IPS DF 4.7 (cell line): ENCODE results near the gene DEFB118.
"Not testable (repeated sequence)": the region's sequence is repeated elsewhere in the genome, so short reads cannot be mapped to it uniquely, and the experiment has no call there.

ENCODE experiments used
- DNase-seq: peaks from one replicate; pipeline ENCODE4 v3.0.0-alpha.2; 2013; ENCODE audit warnings: low spot score; ENCODE audit errors: extremely low read depth

DEFB118 gene, protein sequence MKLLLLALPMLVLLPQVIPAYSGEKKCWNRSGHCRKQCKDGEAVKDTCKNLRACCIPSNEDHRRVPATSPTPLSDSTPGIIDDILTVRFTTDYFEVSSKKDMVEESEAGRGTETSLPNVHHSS

DNA sequence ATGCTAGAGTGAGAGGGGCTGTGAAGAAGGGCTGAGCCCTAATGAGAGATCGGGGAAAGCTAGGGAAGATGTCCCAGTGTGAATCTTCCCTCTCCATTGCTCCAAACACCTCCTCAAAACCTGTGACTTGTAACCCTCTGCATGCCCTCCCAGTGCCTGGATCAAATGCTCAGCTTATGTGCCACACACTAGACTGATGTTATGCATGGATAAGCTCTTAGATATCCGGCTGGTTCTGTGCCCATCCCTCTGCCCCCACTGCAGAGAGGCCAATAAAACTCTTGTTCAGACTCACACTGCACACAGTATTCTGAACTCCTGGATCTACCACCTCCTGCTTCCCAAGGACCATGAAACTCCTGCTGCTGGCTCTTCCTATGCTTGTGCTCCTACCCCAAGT is at the start of gene DEFB118:
Gene DEFB118, plus strand, starts transcription at position 301 of the 400 bp plus-strand sequence. Its CDS starts 50 bp downstream, at position 351.
- no peak for DNase-seq

DNA sequence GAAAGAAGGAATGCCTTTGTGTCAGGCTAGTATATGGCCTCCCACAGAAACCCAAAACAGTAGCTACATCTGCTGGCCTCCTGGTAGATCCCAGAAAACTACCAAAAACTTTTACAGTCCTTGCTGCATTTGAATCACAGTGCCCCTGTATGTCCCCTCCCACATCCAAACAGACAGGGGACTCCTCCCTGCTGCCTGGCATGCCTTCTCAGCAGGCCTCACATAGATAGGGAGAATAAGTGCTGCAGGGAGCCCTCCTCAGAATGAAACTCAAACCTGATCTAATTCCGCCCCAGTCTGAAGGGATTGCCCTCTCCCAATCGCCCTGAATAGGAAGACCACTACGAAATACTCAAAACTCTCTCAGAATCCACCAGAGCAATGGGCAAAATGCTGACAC is 45.9 kb upstream of the DEFB118 start:
- DNase-seq: no peak

DNA sequence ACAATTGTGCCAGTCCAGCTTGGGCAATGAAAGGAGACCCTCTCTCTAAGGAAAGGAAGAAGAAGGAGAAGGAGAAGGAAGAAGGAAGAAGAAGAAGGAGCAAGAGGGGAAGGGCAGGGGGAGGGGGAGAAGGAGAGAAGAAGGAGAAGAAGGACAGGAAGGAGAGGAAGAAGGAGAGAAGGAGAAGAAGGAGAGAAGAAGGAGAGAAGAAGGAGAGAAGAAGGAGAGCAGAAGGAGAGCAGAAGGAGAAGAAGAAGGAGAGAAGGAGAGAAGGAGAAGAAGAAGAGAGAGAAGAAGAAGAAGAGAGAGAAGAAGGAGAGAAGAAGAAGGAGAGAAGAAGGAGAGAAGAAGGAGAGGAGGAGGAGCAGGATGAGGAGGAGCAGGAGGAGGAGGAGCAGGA is 37.5 kb upstream of the DEFB118 start:
- no peak for DNase-seq

DNA sequence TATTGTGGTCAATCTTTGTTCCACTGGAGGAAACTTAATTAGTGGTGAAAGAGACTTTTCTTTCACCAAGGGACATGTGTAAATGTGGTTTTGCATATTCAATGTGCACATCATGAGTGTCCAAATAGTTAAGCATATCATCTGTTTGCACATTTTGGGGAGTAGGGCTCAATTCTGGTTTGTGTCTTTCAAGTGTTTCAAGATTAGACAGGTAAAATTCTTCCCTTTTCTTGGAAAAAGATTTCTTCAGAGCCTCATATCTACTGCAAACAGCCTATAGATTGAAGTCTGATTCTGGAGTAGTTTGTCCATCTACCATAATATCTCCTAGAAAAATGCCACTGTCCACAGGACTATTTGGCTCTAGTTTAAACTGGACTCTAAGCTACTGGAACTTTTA is 26.9 kb upstream of the DEFB118 start:
- no peak for DNase-seq

DNA sequence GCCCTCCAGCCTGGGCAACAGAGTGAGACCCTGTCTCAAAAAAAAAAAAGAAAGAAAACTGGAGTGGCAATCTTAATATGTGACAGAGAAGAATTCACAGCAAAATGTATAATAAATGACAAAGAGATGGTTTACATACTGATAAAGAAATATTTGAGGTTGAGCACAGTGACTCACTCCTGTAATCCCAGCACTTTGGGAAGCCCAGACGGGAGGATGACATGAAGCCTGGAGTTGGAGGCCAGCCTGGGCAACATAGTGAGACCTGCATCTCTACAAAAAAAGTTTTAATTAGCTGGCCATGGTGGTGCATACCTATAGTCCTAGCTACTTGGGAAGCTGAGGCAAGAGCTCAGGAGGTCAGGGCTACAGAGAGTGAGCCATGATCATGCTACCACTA is 12.4 kb upstream of the DEFB118 start:
- DNase-seq: no peak

DNA sequence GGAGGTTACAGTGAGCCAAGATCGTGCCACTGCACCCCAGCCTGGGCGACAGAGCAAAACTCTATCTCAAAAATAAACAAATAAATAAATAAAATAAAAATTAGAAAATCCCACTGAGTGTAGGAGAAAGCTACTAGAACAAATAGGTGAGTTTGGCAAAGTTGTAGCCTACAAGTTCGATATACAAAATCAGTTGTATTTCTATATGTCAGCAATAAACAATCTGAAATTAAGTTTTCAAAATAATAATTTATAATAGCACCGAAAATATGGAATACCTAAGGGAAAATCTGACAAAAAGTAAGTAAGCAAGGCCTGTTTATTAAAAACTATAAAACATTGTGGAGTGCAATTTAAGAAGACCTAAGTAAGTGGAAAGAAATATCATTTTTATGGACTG is 5.1 kb upstream of the DEFB118 start:
- no peak for DNase-seq

DNA sequence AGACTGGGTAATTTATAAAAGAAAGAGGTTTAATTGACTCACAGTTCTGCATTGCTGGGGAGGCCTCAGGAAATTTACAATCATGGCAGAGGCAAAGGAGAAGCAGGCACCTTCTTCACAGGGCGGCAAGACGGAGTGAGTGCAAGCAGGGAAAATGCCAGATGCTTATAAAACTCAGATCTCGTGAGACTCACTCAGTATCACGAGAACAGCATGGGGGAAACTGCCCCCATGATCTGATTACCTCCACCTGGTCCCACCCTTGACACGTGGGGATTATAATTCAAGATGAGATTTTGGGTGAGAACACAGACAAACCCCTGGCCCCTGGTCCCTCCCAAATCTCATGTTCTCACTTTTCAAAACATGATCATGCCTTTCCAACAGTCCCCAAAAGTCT is 4.1 kb upstream of the DEFB118 start:
- not testable (repeated sequence) for DNase-seq

DNA sequence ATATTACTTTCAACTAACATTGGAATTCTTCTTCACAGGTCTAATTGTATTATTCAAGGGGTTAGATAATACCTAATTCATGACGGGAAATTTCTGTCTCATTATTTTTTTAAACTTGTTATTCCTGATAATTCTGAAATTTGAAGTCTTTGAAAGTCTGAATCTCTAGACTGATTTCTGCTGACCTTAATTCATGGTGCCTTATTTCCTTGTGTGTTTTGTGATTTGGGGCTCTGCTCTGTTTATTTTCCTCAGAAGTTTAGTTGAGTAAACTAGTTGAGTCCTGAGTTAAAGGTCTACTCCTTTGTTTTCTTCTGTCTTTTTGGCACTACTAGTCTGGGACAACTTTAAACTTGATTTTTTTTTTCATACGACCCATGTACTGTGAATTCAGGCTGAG is 5.9 kb downstream of the DEFB118 start:
- DNase-seq: no peak

DNA sequence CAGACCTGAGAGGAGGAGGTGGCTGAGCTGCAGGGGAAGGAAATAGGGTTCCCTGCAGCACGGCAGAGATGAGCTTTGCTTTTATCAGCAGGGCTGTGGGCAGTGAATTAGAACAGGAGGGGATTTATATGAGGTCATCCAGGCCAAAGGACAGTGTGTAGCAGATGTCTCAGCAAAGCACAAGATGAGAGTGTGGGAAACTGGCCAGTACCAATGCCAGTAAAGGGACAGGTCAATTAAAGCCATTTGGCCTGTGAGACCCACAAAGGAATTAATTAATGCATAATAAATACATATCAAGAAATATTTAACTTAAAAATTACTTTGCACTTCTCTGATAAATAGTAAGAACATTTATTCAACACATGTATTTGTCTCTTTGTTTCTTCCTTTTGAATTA is 22.1 kb downstream of the DEFB118 start, which contains the start of gene DEFB119:
Gene DEFB119, minus strand, starts transcription at position 101 of the 400 bp plus-strand sequence. CDS start 107 bp downstream, outside the sequence.
- DNase-seq: no peak

DNA sequence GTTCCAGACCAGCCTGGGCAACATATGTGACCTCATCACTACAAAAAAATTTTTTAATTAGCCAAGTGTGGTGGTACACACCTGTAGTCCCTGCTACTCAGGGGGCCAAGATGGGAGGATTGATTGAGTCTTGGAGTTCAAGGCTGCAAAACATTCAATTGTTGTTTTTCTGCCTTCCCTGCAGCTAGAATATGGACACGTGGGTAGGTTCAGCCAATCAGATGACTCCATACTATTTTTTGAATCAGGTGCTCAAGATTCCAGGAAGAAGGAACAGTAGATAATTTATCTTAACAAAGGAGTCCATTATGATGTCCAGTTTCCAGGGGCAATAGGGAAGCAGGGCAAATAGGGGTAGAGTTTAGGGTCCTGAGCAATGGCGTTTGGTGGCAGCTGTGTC is 24.4 kb downstream of the DEFB118 start:
- no peak for DNase-seq

DNA sequence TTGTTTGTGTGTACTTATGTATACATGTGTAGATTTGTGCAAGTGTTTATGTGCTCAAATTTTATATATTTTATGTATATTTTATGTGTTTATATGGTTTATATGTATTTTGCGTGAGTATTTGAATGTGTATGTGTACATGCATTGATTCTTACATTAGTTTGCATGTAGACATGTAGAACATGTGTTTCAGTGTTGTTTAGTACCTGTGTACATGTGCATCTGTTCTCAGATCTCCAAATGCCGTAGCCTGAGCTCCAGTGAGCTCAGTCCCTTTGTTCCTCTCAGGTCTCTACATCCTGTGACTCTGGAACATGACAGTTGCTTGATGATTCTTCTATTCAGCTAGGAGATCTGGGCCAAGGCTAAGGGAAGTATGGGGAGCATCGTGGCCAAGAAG is 26.5 kb downstream of the DEFB118 start:
- no peak for DNase-seq

DNA sequence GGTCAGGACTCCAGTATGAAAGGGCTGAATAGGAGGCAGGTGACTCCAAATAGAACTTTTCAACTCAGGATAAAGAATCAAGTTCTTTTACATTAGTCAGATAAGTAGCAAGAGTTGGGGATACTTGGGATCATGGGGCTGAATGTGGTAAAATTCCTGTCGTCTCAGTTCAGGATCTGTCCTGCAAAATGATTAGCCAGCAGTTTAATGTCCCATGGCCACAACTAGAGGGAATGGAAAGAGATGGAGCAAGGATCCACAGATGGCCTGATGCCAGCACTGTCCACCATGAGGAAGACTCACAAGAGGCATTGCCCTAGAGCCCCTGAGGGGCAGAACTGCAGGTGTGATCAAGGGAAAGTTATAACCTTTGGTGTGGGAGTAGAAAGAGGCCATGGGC is 35.5 kb downstream of the DEFB118 start:
- DNase-seq: no peak

DNA sequence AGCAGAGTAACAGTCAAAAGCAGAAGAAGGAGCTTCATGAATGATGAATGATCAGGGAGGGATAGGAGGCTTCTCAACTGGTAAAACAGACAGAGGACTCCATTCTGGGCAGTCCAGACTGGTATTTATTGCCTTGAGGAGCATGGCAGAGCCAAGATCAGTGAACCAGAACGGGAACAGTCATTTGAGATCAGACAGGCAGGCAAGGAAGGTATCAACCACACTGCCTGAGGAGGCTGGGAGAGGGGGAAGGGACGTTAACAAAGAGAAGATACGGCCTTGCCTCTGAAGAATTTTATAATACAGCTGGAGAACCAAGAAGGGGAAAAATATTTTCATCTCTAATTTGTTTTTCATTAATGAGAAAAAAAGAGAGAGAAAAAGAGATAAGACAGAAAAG is 37.7 kb downstream of the DEFB118 start, which contains the start of gene DEFB121:
Gene DEFB121, minus strand, starts transcription at position 101 of the 400 bp plus-strand sequence. Its CDS starts 63 bp downstream, at position 38.
- no peak for DNase-seq

DNA sequence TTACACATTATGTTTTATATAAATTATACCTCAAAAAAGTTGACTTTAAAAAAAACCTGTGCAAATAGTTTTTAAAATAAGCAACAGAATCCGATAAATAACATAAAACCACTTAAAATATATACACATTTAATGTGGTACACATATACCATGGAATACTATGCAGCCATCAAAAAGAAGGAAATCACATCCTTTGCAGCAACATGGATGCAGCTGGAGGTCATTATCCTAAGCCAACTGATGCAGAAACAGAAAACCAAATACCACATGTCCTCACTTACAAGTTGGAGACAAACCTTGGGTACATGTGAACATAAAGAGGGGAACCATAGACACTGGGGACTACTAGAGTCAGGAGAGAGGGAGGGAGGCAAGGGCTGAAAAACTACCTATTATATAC is 41.6 kb downstream of the DEFB118 start:
- DNase-seq: no peak

DNA sequence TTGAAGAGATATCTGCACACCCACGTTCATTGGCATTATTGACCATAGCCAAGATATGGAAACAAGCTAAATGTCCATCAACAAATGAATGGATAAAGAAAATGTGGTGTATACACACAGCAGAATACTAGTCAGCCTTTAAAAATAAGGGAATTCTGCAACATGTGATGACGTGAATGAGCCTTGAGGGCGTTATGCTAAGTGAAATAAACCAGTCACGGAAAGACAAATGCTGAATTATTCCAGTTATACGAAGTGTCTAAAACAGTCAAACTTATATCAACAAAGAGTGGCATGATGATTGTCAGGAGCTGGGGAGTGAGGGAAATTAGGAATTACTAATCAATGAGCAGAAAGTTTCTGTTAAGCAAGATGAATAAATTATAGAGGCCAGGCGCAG is 46.0 kb downstream of the DEFB118 start:
- no peak for DNase-seq

DNA sequence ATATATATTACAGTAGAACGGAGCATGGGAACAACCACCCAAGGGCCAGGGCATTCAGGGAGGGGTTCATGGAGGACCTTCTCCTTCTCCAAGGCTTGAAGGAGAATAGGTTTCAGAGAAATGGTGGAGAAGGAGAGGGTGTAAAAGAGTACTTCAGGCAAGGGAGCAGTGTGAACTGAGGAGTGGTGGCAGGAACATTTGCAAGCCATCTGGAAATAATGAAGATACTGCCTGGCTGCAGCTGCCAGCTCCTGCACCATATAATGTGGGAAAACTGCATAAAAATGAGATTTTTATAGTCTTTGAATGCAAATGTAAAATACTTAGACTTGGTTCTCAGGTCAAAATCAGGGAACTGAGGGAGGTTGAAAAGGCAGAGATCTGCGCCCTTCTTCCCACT is 47.3 kb downstream of the DEFB118 start:
- DNase-seq: no peak

DNA sequence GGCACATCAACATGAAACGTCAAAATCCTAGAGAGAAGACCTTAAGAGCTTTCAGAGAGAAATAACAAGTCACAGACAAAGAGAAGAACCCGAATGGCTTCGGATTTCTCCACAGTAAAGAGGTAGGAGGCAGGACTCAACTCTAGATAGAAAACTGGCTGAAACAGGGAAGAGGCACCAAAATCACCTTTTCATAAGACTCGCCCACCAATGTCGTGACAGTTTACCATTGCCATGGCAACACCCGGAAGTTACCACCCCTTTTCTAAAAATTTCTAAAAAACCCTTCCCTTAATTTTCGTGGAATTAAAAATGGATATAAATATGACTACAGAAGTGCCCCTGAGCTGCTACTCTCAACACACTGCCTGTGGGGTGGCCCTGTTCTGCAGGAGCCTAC is 49.9 kb downstream of the DEFB118 start:
- no peak for DNase-seq
